ENCODE data around the gene MICALL2. TPM values are rescaled to one million over a fixed set of nuclear protein-coding genes. Genes with fewer than 3 reads are reported as not detected.

MICALL2 gene
- total RNA-seq, 1 donor from 2014 or later = 8.1 TPM

DNA sequence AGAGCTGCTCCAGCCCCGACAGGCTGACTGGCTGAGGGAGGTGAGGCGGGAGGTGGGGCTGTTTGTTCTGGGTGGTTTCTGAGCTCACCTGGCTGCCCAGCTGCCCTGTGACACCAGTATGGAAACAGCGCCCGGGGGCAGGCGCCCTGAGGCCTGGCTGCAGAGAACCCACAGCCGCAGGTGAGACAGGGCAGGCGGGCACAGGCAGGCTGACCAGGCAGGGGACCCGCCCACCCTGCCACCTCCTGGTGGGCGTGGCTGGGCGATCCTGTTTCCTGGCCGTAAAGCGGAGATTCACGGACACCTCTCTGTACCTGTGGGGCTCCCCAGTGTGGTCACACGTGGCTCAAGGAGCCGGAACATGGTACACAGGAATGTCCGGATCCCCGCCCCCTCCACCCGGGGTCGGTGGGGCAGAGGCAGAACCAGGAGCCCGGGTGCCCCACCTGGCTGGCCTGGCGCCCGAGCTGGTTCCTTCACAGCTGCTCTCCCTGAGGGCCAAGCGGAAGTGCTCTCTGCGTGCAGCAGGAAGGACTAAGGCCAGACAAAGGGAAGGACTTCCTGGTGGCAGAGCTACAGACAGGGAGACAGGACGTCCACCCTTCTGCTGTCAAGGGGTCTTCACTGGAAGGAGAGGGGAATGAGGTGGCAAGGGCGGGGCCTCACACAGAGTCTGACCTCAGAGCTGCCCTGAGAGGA, 3.9 kb downstream of the MICALL2 start:
- no peak for DNase-seq (ENCODE audit: low read depth)
- H3K4me3 ChIP-seq (ENCODE audit: low read depth, low read length) = no peak overlapping the region
- TF ChIP-seq, protein P1, sequence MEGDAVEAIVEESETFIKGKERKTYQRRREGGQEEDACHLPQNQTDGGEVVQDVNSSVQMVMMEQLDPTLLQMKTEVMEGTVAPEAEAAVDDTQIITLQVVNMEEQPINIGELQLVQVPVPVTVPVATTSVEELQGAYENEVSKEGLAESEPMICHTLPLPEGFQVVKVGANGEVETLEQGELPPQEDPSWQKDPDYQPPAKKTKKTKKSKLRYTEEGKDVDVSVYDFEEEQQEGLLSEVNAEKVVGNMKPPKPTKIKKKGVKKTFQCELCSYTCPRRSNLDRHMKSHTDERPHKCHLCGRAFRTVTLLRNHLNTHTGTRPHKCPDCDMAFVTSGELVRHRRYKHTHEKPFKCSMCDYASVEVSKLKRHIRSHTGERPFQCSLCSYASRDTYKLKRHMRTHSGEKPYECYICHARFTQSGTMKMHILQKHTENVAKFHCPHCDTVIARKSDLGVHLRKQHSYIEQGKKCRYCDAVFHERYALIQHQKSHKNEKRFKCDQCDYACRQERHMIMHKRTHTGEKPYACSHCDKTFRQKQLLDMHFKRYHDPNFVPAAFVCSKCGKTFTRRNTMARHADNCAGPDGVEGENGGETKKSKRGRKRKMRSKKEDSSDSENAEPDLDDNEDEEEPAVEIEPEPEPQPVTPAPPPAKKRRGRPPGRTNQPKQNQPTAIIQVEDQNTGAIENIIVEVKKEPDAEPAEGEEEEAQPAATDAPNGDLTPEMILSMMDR (conservative IDR thresholded peaks at IDR 0.05; ENCODE audit: low read depth, low read length) = no peak

GRCh38 chr7:1454542-1454941, 4.7 kb downstream of the MICALL2 start:
- H3K4me3 ChIP-seq (ENCODE audit: low read depth, low read length) = no peak overlapping the region
- TF ChIP-seq, protein P1 (conservative IDR thresholded peaks at IDR 0.05; ENCODE audit: low read depth, low read length) = no peak
- no peak for DNase-seq (ENCODE audit: low read depth)

DNA sequence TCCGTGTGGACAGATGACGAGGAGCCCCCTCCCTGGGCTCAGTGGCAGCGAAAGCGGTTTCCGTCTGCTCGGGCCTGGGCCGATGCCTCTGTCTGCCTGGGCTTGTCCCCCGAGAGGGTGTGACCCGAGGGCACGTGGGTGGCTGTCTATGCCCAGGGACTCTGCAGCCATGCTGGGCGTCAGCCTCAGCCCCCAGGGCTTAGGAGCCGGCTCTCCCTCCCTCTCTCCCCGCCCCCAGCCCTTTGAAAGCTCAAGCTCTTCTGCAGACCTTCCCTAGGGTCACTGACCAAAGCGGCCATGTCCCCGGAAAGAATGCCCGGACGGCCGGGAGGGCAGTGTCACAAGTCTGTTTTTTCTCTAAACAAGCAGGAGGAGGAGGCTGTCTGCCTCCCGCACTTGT, 7.1 kb downstream of the MICALL2 start:
- no peak for DNase-seq (ENCODE audit: low read depth)
- H3K4me3 ChIP-seq (ENCODE audit: low read depth, low read length) = no peak overlapping the region
- TF ChIP-seq, protein P1 (conservative IDR thresholded peaks at IDR 0.05; ENCODE audit: low read depth, low read length) = no peak

DNA sequence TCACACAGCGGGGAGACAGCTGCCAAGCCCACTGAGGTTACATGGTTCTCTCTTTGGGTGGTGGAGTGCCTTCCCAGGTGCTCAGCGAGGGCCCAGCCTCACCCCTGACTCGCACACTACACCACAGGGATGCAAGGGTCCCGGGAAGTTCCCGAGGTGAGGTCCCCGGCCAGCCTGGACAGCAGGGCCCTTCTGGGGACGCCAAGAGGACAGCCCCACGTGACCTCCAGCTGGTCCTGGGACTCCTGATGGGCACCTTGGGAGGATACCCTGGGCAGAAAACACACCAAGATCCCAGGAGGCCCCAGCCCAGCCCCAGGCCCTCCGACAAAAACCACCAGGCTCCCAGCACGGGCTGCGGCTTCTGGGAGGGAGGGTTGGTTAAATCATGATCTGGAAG, 8.3 kb downstream of the MICALL2 start:
- no peak overlapping the region for H3K4me3 ChIP-seq (ENCODE audit: low read depth, low read length)
- no peak for DNase-seq (ENCODE audit: low read depth)
- TF ChIP-seq, protein P1 (conservative IDR thresholded peaks at IDR 0.05; ENCODE audit: low read depth, low read length) = no peak

- no peak overlapping the region for H3K4me3 ChIP-seq (ENCODE audit: low read depth, low read length)
- DNase-seq (ENCODE audit: low read depth) = no peak
- TF ChIP-seq, protein P1 (conservative IDR thresholded peaks at IDR 0.05; ENCODE audit: low read depth, low read length) = no peak
These were observed 8.8 kb downstream of the MICALL2 start for GRCh38 chr7:1450431-1450830.

- H3K4me3 ChIP-seq (ENCODE audit: low read depth, low read length) = no peak overlapping the region
- TF ChIP-seq, protein P1 (conservative IDR thresholded peaks at IDR 0.05; ENCODE audit: low read depth, low read length) = no peak
- no peak for DNase-seq (ENCODE audit: low read depth)
These were observed 9.3 kb downstream of the MICALL2 start for GRCh38 chr7:1449951-1450350.

GRCh38 chr7:1449501-1449900, 9.8 kb downstream of the MICALL2 start:
- no peak for DNase-seq (ENCODE audit: low read depth)
- TF ChIP-seq, protein P1 (conservative IDR thresholded peaks at IDR 0.05; ENCODE audit: low read depth, low read length) = no peak
- H3K4me3 ChIP-seq (ENCODE audit: low read depth, low read length) = no peak overlapping the region
